ENCODE results near the gene ARL6IP4.

- TF ChIP-seq EZH2 (IDR thresholded peaks at IDR 0.05; ENCODE audit: borderline replicate concordance, low read depth, low read length, poor library complexity, severe bottlenecking) = no peak
- TF ChIP-seq, protein P1, sequence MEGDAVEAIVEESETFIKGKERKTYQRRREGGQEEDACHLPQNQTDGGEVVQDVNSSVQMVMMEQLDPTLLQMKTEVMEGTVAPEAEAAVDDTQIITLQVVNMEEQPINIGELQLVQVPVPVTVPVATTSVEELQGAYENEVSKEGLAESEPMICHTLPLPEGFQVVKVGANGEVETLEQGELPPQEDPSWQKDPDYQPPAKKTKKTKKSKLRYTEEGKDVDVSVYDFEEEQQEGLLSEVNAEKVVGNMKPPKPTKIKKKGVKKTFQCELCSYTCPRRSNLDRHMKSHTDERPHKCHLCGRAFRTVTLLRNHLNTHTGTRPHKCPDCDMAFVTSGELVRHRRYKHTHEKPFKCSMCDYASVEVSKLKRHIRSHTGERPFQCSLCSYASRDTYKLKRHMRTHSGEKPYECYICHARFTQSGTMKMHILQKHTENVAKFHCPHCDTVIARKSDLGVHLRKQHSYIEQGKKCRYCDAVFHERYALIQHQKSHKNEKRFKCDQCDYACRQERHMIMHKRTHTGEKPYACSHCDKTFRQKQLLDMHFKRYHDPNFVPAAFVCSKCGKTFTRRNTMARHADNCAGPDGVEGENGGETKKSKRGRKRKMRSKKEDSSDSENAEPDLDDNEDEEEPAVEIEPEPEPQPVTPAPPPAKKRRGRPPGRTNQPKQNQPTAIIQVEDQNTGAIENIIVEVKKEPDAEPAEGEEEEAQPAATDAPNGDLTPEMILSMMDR (conservative IDR thresholded peaks at IDR 0.05; ENCODE audit: low read depth, low read length) = no peak
Observed at GRCh38 chr12:122946690-122947341, 33.7 kb upstream of the ARL6IP4 start.

All from A673 (cell line).